MCF 10A (cell line): Measurements from ENCODE around the gene MVB12B. TPM values are rescaled to one million over a fixed set of nuclear protein-coding genes. Genes with fewer than 3 reads are reported as not detected.

Source experiments
- BruUV-seq: library from RNA; stranded (reverse); fragments of 400-500 nt; replicated peaks from 2 replicates; lab custom pipeline; 2021; lab: Mats Ljungman, UMichigan
- CTCF ChIA-PET: fragments of 300-600 bp; sonication (Branson Sonifier 250); formaldehyde crosslinking; extraction: SDS; loops from one replicate; lab custom pipeline; 2021; ENCODE audit warnings: antibody characterized with exemption, inconsistent platforms; lab: Yijun Ruan, JAX
- POLR2A ChIA-PET: fragments of 300-600, 350-650 bp; sonication (Branson Sonifier 250); formaldehyde crosslinking; extraction: SDS; loops from one replicate; lab custom pipeline; 2020; ENCODE audit warnings: antibody characterized with exemption, inconsistent platforms; lab: Yijun Ruan, JAX
- DNase-seq: peaks from one replicate; pipeline ENCODE4 v3.0.0-alpha.2; 2018; ENCODE audit not compliant: unreplicated experiment
- H3K27ac Mint-ChIP-seq: one replicate; pipeline ENCODE4 v1.8.0; 2022; ENCODE audit warnings: mild to moderate bottlenecking, low read depth, mixed read lengths; ENCODE audit not compliant: unreplicated experiment
- H3K27me3 Mint-ChIP-seq: one replicate; pipeline ENCODE4 v1.8.0; 2022; ENCODE audit warnings: mixed read lengths; ENCODE audit not compliant: insufficient read depth, unreplicated experiment
- H3K36me3 Mint-ChIP-seq: one replicate; pipeline ENCODE4 v1.8.0; 2022; ENCODE audit warnings: mild to moderate bottlenecking, moderate library complexity, mixed read lengths; ENCODE audit not compliant: insufficient read depth, unreplicated experiment
- H3K4me1 Mint-ChIP-seq: one replicate; pipeline ENCODE4 v1.8.0; 2022; ENCODE audit warnings: mixed read lengths; ENCODE audit not compliant: insufficient read depth, unreplicated experiment
- H3K4me3 Mint-ChIP-seq: one replicate; pipeline ENCODE4 v1.8.0; 2022; ENCODE audit warnings: mild to moderate bottlenecking, moderate library complexity, mixed read lengths; ENCODE audit not compliant: unreplicated experiment
- H3K9me3 Mint-ChIP-seq: one replicate; pipeline ENCODE4 v1.8.0; 2022; ENCODE audit warnings: mixed read lengths; ENCODE audit not compliant: unreplicated experiment
- intact Hi-C: fragments of 100-400 bp; cut with micrococcal nuclease; formaldehyde crosslinking; loops from 2 replicates; pipeline ENCODE4 v1.14.1; 2022
- total RNA-seq: library from RNA; stranded (reverse); gene quantifications from 2 replicates; pipeline ENCODE4 v1.2.3, GENCODE V29; 2022
- TF ChIP-seq, protein P1 (sequence below): fragments of 200-600 bp; IDR thresholded peaks from one replicate; pipeline ENCODE4 v1.8.0; 2022; ENCODE audit warnings: antibody characterized with exemption, mild to moderate bottlenecking; ENCODE audit not compliant: unreplicated experiment

The MVB12B gene
- total RNA-seq, 1 experiment from 2014 or later: 5.5 TPM

- ChIA-PET CTCF (no interaction called here), POLR2A (no interaction called here)
- intact Hi-C loops: no loop called here
- no TSS peak for BruUV-seq
- H3K4me3 Mint-ChIP-seq: no peak overlapping the region
- H3K4me1 Mint-ChIP-seq: no peaks in the 10 kb centered on the region
- no peak for DNase-seq
- H3K27ac Mint-ChIP-seq: no peak overlapping the region
- TF ChIP-seq, protein P1, sequence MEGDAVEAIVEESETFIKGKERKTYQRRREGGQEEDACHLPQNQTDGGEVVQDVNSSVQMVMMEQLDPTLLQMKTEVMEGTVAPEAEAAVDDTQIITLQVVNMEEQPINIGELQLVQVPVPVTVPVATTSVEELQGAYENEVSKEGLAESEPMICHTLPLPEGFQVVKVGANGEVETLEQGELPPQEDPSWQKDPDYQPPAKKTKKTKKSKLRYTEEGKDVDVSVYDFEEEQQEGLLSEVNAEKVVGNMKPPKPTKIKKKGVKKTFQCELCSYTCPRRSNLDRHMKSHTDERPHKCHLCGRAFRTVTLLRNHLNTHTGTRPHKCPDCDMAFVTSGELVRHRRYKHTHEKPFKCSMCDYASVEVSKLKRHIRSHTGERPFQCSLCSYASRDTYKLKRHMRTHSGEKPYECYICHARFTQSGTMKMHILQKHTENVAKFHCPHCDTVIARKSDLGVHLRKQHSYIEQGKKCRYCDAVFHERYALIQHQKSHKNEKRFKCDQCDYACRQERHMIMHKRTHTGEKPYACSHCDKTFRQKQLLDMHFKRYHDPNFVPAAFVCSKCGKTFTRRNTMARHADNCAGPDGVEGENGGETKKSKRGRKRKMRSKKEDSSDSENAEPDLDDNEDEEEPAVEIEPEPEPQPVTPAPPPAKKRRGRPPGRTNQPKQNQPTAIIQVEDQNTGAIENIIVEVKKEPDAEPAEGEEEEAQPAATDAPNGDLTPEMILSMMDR: no peak
- H3K27me3 Mint-ChIP-seq: no peaks in the 10 kb centered on the region
- no peaks in the 10 kb centered on the region for H3K9me3 Mint-ChIP-seq
- peaks cover 6% of the 10 kb centered on the region for H3K36me3 Mint-ChIP-seq
Measured at GRCh38 chr9:126454795-126455194, 128.2 kb downstream of the MVB12B start.

- Mint-ChIP-seq H3K4me1 (no peaks in the 10 kb centered on the region), H3K9me3 (no peaks in the 10 kb centered on the region), H3K27me3 (no peaks in the 10 kb centered on the region), H3K4me3 (no peak overlapping the region), H3K36me3 (peaks cover 6% of the 10 kb centered on the region), H3K27ac (no peak overlapping the region)
- TF ChIP-seq, protein P1: no peak
- POLR2A ChIA-PET: interaction anchor here (1.4 kb wide), 1 partner anchor 12 kb away, joined by 3 read pairs; no protein-coding TSS in a partner anchor
- CTCF ChIA-PET: interaction anchor here (0.7 to 1.1 kb wide), 3 partner anchors 44 to 1028 kb away, joined by 3 to 4 read pairs (median 3); no protein-coding TSS in a partner anchor
- intact Hi-C loops: no loop called here
- no peak for DNase-seq
- BruUV-seq: no TSS peak
Measured at GRCh38 chr9:126456441-126457174, 130.0 kb downstream of the MVB12B start.

DNA sequence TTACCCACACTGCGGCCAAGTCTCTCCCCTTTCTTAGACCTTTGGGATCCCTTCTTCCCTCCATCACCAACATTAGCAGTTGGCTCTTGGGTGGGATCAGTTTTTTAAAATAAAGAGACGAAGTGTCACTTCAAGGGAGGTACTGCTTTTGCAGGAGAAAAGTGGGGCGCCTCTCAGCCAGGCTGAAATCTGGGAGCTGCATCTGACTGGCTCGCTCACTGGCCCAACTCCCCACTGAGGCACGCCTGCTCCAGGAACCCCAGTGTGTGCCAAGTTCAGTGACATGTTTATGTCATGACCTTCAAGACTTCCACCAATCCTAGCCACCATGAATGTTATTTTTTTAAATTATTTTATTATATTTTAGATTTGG lies 130.5 kb downstream of the MVB12B start:
- no peak overlapping the region for H3K27ac Mint-ChIP-seq
- CTCF ChIA-PET: interaction anchor here (1.1 kb wide), 1 partner anchor 43 kb away, joined by 3 read pairs; no protein-coding TSS in a partner anchor

GRCh38 chr9:126457890-126458289 lies 131.3 kb downstream of the MVB12B start:
- no TSS peak for BruUV-seq
- Mint-ChIP-seq H3K4me1 (no peaks in the 10 kb centered on the region), H3K27ac (no peak overlapping the region), H3K9me3 (no peaks in the 10 kb centered on the region), H3K36me3 (peaks cover 6% of the 10 kb centered on the region), H3K4me3 (no peak overlapping the region), H3K27me3 (no peaks in the 10 kb centered on the region)
- TF ChIP-seq, protein P1: no peak
- ChIA-PET POLR2A (no interaction called here), CTCF (no interaction called here)
- no peak for DNase-seq
- intact Hi-C loops: no loop called here

More for the DNA sequence above, 130.5 kb downstream of the MVB12B start:
- peaks cover 6% of the 10 kb centered on the region for H3K36me3 Mint-ChIP-seq
- no peak for DNase-seq
- intact Hi-C loops: no loop called here
- H3K9me3 Mint-ChIP-seq: no peaks in the 10 kb centered on the region
- POLR2A ChIA-PET: interaction anchor here (1.4 kb wide), 1 partner anchor 11 kb away, joined by 3 read pairs; no protein-coding TSS in a partner anchor
- H3K4me3 Mint-ChIP-seq: no peak overlapping the region
- H3K4me1 Mint-ChIP-seq: no peaks in the 10 kb centered on the region
- no TSS peak for BruUV-seq
- TF ChIP-seq, protein P1: no peak
- H3K27me3 Mint-ChIP-seq: no peaks in the 10 kb centered on the region
